22Rv1 (cell line): ENCODE data around the gene KASH5.

Experiments
- CTCF ChIP-seq: fragments of 450-650 bp; IDR thresholded peaks from 2 replicates; pipeline ENCODE4 v1.5.1; 2017; ENCODE audit warnings: mild to moderate bottlenecking
- ZFX ChIP-seq: fragments of 450-650 bp; IDR thresholded peaks from 2 replicates; pipeline ENCODE4 v1.6.1; 2017; ENCODE audit warnings: antibody characterized with exemption, borderline replicate concordance

- no peak for TF ChIP-seq CTCF
- no peak for TF ChIP-seq ZFX
Observed at GRCh38 chr19:49362048-49362928, 25.8 kb upstream of the KASH5 start, which contains the start of gene TEAD2.
